Vagina (tissue), 2 donors: ENCODE results near the gene GNAQ.

Experiments used
- CTCF ChIP-seq, 3 experiments: fragments of 450-650 bp in 2 of 3; fragments of 200-600 bp in 1 of 3; sonication (generic) in 1 of 3; IDR thresholded peaks; one replicate each; pipeline ENCODE4 v1.5.1; 2017 to 2019; ENCODE audit warnings: antibody characterized with exemption in 3 of 3, mild to moderate bottlenecking in 2 of 3, moderate library complexity in 2 of 3
- POLR2A ChIP-seq, 2 donors: fragments of 450-650 bp; IDR thresholded peaks; one replicate each; pipeline ENCODE4 v1.6.1; 2017; ENCODE audit warnings: antibody characterized with exemption in 2 of 2, mild to moderate bottlenecking in 2 of 2, moderate library complexity in 2 of 2
- POLR2AphosphoS5 ChIP-seq, 2 donors: sonication (generic); formaldehyde crosslinking; IDR thresholded peaks; one replicate each; pipeline ENCODE4 v1.9.0; 2017; ENCODE audit warnings: antibody characterized with exemption in 2 of 2, mild to moderate bottlenecking in 2 of 2, low read depth in 1 of 2; ENCODE audit not compliant: insufficient read depth in 1 of 2

- TF ChIP-seq CTCF (IDR thresholded peaks at IDR 0.05) (no peak), POLR2A (IDR thresholded peaks at IDR 0.05) (no peak), POLR2AphosphoS5 (IDR thresholded peaks at IDR 0.05; ENCODE audit: insufficient read depth in 1 of 2, low read depth in 1 of 2) (no peak)
Measured at GRCh38 chr9:77975036-77975435, 56.6 kb downstream of the GNAQ start.
